ENCODE results near the gene SUN5.
"Not testable (repeated sequence)": the region's sequence is repeated elsewhere in the genome, so short reads cannot be mapped to it uniquely, and the experiment has no call there.

Gene SUN5, protein sequence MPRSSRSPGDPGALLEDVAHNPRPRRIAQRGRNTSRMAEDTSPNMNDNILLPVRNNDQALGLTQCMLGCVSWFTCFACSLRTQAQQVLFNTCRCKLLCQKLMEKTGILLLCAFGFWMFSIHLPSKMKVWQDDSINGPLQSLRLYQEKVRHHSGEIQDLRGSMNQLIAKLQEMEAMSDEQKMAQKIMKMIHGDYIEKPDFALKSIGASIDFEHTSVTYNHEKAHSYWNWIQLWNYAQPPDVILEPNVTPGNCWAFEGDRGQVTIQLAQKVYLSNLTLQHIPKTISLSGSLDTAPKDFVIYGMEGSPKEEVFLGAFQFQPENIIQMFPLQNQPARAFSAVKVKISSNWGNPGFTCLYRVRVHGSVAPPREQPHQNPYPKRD

DNA sequence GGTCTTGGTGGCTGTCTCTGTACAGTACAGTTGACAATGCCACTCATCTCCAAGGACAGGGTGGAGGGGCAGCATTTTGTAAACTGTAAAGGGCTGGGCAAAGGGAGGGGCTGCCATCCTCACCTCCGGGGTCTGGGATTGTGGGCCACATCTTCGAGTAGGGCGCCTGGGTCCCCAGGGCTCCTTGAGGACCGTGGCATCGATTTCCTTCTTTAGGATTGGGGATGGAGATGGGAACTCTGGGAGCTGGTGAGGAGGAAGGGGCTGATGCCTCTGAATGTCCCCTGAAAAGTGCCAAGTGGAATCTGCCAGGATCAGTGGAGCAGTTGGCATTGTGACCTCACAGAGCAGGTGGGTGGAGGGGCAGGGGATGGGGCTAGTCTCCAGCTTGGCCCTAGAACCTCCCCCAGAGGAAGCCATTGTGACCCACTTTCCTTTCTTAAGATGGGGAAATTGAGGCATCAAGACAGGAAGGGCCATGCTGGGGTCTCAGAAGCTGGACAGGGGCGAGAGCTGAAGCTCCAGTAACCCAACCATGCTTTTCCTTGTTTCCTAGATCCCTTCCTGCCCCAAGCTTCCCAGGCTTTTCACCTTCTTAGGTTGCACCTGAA lies at the start of gene SUN5:
TSS of gene SUN5 (minus strand) at position 293 of the 611 bp plus-strand sequence. CDS start at position 200, 93 bp downstream.
- DNase-seq (ENCODE audit: low read depth): no peak

DNA sequence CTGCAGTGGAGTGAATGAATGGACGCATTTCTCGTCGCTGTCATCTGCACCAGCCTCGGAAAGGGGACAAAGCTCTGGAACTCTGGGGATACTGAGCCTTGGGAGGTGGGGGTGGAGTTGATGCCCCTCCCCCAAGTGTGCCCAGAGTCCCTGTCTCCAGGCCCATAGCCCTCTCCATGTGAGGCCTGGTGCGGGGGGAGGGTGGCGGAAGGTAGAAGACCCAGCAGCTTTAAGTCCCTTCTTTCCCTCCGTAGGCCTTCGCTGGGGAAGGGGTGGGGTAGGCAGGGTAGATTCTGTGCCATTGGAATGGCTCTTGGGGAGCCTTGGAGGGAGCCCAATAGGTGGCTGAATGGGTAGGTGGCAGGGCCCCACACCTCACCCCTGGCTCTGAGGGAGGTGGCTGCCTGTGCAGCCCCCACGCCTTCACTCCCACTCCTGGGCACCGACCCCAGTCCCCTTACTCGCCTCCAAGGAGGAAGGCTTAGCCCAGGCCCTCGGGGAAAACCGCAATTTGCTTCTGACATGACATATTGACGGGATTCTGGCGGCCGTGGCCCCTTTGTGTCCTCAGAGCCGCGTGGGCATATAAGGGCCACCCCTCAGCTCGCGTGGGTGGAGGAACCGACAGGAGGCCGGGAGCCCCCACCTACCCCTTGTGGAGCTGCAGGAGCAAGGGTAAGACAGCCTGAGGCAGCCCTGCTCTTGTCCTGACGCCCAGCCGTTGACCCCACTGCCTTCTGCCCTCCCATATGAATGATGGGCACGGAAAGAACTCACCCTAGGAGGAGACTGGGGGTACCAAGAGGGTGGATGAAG lies 49.3 kb upstream of the SUN5 start, which contains the start of gene BPIFB3:
TSS of gene BPIFB3 (plus strand) at position 613 of the 816 bp plus-strand sequence. CDS start 1,533 bp downstream, outside the sequence.
- DNase-seq (ENCODE audit: low read depth): no peak

DNA sequence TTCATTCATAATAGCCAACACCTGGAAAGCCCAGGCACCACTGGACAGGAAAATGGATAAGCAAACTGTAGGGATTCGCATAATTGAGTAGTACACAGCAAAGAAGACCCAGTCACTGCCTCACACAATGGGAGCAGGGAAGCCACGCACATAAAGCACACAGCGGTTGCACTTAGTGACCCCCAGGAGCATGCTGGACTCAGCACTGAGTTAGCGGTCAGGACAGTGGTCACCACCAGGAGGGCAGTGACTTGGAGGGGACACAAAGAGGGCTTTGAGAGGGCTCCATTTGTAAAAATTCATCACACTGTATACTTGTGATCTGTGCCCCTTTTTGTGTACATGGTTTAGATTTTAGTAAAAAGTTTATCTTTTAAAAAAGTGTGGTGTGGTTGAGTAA lies 47.1 kb upstream of the SUN5 start:
- DNase-seq (ENCODE audit: low read depth): no peak

DNA sequence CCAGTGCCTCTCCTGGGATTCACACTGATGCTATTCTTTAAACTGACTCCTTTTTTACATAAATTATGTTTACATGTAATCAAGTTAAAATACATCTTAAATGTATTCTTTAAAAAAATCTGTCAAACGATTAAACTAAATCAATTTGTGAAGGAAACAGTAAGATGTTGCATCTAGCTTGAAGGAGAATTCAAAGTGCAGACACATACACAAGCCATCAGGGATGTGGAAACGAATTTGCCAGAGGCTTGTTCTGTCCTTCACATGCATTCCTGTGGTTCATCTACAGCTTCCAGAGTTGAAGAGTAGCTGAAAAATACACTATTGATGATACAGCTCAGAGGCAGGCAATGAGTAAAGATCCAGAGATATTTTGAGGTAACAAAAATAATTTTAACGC lies 42.2 kb upstream of the SUN5 start:
- no peak for DNase-seq (ENCODE audit: low read depth)

DNA sequence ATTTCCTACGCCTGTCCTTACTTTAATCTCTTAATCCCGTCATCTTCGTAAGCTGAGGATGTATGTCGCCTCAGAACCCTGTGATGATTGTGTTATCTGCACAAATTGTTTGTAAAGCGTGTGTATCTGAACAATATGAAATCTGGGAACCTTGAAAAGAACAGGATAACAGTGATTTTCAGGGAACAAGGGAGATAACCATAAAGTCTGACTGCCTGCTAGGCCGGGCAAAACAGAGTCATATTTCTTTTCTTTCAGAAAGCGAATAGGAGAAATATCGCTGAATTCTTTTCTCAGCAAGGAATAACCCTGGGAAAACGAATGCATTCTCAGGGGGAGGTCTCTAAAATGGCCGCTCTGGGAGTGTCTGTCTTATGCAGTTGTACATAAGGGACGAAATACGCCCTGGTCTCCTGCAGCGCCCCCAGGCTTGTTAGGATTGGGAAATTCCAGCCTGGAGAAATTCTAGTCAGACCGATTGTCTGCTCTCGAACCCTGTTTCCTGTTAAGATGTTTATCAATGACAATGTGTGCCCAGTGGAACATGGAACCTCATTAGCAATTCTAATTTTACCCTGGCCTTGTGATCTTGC lies 41.0 kb upstream of the SUN5 start:
- DNase-seq (ENCODE audit: low read depth): not testable (repeated sequence)

DNA sequence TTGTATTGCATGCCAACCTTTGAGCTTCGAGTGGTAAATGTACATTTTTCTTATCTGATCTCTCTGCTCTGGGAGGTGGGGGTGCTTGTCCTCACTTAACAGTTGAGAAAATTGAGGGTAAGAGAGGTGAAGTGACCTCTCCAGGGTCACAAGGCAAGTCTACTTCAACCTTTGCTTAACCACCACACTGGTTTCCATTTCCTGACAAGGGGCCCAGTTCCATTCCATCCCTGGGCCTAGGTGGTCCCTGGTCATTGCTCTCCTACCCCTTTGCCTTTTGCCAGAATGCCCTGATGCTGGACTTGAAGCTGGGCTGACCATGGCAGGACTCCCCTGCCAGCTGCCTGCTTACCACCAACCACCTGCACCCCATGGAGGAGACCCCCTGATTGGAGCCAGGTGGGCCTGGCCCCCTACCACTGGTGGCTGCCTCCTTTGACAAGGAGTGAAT lies 39.5 kb upstream of the SUN5 start:
- DNase-seq (ENCODE audit: low read depth): no peak

DNA sequence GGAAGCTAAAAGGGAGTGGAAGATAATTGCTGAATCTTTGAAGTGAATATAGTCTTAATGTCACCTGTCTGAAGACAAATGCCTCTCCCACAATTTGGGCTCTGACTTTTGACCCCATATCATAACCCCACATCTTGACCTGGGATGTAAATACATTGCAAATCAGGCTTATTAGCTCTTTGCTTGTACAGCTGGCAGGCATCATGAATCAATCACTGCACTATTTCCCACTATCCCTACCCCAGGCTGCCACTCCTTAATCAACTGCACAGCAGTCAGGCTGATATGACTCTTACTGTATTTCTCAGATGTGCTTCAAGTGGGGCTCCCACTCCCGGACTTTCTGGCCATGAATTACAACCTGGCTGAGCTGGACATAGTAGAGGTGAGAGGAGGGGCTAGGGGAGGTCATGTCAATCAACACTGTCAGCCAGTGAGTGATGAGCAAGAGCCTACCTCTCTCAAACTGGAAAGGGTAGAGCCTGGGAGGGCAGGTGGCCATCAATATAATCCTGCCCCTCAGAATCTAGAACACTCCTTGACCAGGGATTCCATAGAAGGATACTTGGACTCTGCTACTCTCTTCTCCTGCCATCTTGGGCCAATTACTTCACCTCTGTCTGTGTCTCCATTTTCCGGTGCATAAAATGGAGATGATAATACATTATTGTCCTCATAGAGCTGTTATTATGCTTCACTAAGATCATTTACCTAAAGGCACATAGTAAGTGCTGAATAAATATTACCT lies 38.9 kb upstream of the SUN5 start:
- DNase-seq (ENCODE audit: low read depth): no peak

DNA sequence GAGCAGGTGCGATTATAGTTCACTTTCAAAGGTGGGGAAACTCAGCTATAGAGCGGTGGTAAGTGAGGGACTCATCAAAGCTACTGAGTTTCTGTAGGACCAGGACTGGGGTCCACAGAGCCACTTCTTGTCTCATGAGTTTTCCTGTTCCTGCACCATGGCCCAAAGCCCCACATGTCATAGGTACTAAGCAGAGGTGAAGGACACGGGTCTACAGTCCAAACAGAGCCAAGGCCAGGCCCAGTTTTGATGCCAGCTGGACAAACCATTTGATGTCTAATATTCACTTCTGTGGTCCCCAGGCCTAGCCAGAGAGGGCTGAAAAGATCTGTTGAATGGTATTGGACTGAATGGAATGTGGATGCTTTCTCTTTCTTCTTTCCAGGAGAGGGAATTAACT lies 38.2 kb upstream of the SUN5 start:
- no peak for DNase-seq (ENCODE audit: low read depth)

DNA sequence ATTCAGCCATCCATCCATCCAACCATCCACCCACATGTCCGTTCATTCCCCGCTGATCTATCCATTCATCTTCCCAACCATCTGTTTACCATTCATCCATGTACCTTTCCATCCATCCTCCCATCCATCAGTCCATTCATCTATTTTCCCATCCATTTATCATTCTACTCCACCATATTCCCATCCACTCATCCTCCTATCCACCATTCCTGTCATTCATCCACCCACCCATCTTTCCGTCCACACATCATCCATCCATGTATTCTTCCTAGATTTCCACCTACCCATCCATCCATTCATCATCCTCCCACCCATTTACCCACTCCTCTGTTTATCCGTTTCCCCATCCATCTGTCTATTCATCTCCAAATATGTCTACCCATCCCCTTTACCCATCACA lies 34.0 kb upstream of the SUN5 start:
- no peak for DNase-seq (ENCODE audit: low read depth)

DNA sequence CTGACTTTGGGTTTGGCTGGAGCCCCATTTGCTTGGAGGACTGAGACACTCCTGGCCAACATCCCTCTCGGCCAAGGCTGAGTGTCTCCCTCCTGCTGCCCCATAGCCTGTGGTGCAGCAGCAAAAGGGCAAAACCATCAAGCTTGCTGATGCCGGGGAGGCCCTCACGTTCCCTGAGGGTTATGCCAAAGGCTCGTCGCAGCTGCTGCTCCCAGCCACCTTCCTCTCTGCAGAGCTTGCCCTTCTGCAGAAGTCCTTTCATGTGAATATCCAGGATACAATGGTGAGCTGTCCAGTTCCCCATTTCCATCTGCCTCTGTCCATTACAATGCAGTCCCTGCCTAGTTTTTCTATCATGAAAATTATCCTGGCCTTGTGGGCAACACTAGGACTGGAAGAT lies 33.2 kb upstream of the SUN5 start:
- no peak for DNase-seq (ENCODE audit: low read depth)

DNA sequence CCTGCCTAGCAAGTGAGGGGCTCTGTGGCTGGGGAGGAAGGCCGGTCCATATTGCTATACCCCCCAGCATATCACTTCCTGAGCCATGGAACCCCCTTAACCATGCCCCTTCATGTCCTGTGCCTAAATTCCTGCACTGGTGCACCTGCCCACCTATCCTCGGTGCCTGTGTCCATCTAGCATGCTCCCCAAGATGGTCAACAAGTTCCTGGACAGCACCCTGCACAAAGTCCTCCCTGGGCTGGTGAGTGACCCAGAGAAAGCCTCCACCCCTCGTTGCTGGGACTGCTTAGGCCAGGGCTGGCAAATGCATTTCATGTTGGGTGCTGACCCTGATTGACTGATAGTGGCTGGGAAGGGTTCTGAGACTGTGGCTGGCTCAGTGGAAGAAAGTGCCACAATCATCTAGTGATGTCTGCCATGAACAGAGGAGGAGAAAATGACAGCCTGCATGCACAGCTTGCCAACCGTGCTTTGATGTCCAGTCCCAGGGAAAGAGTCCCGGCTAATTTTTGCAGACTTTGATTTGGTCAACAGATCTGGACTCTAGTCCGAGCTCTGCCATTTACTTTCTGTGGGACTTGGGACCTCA lies 30.8 kb upstream of the SUN5 start:
- DNase-seq (ENCODE audit: low read depth): no peak

DNA sequence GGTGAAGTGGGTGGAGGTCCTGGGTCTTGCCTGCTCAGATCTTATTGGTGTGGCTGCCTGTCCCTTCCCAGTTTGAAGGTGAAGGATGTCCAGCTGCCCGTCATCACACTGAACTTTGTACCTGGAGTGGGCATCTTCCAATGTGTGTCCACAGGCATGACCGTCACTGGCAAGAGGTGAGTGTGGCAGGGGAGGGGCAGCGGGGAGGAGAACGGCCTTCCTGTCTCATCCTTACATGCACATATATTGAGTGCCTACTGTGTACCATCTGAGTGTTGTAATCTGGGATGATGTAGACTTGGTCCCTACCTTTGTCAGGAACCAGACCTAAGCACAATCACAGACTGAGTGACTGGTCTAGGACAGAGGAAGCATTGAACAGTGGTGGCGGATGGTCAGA lies 29.9 kb upstream of the SUN5 start:
- no peak for DNase-seq (ENCODE audit: low read depth)

DNA sequence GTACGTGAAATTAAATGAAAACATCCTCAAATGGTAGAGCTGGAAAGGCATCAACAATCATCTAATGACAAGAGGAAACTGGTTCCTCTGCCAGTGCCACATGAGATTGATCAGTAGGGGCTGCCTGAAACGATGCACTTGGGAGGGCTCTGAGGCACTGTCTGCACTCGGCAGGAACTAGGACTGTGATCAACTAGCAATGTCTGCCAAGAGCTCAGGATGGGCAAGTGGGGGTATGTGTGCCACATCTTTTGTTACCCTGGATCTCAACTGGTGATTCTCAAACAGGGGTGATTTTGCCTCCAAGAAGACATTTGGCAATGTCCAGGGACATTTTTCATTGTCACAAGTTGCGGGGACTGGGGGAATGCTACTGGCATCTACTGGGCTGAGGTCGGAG lies 29.1 kb upstream of the SUN5 start:
- no peak for DNase-seq (ENCODE audit: low read depth)

DNA sequence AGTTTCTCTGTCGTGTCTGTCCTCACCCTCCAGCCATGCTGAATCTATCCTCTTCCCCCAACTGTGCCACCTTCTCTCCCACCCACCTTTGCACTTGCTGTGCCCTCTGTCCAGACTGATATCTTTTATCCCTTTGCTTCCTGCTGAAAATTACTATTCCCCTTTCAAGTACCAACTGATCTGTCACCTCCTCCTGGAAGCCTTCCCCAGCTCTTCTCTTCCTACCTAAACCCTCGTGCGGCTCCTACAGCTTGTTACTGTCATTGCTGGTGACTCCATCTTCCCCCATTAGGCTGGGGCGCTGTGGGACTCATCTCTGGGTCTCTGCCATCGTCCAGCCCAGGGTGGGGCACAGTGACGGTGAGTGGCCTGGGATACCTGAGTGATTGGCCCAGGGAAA lies 28.3 kb upstream of the SUN5 start:
- DNase-seq (ENCODE audit: low read depth): no peak

DNA sequence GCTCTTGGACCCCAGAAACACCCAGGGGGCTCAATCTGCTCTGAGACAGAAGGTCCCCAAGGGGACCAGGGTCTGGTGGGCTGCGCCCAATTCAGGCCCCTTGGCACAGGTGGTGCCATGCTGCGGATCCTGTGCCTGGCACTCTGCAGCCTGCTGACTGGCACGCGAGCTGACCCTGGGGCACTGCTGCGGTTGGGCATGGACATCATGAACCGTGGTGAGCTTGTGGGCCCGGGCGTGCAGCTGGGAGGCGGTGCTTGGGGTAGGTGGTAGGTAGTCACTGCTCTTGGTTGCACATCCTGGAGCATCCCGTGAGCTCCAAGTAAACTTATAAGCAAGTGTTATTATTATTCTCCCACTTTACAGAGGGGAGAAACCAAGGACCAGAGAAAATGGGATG lies 27.3 kb upstream of the SUN5 start, which contains the start of gene BPIFB6:
TSS of gene BPIFB6 (plus strand) at position 118 of the 400 bp plus-strand sequence. CDS start at position 118, 0 bp downstream.
- no peak for DNase-seq (ENCODE audit: low read depth)

DNA sequence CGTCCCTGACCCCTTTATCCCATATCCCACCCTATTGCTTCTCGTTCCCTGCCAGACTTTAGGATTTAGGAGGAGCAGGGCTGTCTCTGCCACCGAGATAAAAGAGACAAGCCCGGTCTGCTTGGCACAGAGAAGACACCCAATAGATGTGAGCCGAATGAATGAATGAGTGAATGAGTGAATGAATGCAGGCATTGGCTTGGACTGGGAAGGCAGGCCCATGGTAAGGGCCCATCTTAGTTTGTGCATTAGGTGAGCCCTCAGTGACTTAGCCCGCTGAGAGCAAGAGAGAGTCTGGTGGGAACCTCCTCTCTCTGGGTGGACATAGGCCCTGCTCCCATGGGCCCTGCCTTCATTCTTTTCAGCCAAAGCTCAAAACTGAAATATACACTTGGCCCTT lies 26.3 kb upstream of the SUN5 start:
- DNase-seq (ENCODE audit: low read depth): no peak

DNA sequence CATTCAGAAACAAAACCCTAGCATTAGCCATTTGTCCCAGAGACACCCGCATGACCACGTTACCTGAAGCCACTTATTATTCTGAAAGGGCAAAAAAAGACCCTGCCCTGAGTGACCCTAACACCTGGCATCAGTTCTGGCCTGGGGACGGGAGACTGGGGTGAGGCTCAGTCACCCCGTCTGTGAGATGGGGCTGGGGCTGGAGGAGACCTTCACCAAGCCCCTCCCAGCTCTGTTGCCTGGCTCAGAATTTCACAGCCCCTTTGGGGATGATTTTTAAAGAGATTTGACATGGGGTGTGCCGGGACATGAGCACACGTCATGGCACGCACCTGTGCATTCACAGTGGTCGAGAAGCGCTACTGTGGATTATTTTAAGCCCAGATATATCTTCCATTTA lies 25.8 kb upstream of the SUN5 start:
- no peak for DNase-seq (ENCODE audit: low read depth)

DNA sequence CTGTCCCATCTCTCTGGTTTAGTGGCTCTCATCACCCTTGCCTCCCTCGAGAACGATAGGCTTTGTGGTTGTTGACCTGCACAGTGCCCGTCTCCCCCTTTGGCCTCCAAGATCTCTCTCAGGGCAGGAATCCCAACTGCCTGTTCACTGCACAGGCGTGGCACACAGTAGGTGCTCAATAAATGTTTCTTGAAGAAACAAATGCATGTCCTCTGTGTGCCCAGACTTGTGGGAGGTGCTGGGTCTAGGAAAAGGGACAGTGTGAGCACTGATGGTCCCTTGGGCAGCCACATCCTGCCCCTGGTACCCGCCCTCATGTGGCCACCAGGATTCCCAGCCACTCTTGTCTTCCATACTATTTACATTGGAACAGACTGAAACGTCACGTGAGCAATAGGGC lies 24.6 kb upstream of the SUN5 start:
- DNase-seq (ENCODE audit: low read depth): no peak

DNA sequence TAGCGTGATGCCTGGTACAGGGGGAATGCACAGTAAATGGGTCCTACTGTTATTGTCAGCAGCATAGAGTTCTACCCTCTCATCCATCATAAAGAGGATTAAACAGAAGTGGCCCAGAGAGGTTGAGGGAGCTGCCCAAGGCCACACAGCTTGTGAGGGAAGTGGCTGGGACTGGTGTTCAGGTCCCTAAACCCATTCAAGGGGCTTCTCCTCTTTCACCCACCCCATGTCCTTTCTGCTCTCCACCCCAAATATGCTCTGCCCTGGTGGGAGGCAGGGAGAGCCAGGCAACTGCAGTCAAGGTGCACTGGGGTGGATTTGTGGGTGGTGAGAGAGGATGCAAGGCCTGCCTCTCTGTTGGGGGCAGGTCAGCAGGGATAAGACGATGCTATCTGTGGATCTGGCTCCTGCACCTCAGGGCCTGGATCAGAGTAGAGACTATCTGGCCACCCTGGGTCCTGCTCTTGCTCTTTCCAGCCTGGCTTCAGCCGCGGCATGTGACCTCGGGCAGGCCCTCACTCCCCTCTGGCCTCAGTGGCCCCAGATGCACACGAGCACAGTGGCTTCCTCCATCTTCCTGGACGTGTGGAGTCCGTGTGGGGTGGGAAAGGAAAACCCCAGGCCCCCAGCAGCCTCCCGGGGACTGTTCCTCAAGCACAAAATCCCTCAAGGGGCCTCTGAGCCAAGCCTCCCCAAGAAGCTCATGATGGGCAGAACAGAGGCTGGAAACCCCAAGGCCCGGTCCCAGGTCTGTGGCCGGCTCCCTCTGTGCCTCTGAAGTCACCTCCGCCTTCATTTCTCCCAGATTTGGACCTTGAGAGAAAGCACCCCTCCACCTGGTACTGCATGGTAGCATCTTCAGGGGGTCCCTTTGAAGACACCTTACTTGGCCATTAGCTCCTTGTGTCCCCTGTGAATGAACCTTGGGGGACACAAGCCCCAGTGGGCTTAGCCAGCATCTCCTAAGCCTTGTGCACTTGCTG lies 23.8 kb upstream of the SUN5 start:
- no peak for DNase-seq (ENCODE audit: low read depth)

Data from activated T-cell treated with anti-CD3 and anti-CD28 coated beads for 1 hour (primary cell).